Measurements from ENCODE around the gene WDR64. TPM values are rescaled to one million over a fixed set of nuclear protein-coding genes. Genes with fewer than 3 reads are reported as not detected.

WDR64 gene
- total and polyA plus RNA-seq, 2 of the 4 experiments (the other 2 are of a cell fraction) = not detected

GRCh38 chr1:241847540-241847795, 195.4 kb downstream of the WDR64 start:
- Histone ChIP-seq H3K36me3 (ENCODE audit: control insufficient read depth, insufficient read depth, low read length) (no peaks in the 10 kb centered on the region; the same call in 1 of the 2 replicates), H3K9ac (ENCODE audit: low read depth, low read length) (peak overlapping the region; percentile 95), H2BK5ac (ENCODE audit: low read depth, low read length, poor library complexity, severe bottlenecking) (peak overlapping the region; percentile 66), H2AK5ac (ENCODE audit: low read depth, low read length) (no peak overlapping the region), H3K79me1 (ENCODE audit: low read depth in 1 of 2, low read length in 2 of 2) (peaks cover 5 to 7% of the 10 kb centered on the region in 2 experiments; a peak in 3 of 4 replicates), H2BK120ac (ENCODE audit: low read depth, low read length) (peak overlapping the region; percentile 64; the same call in 1 of the 2 replicates), H3K14ac (replicated peaks; ENCODE audit: low read depth, low read length) (peak overlapping the region; percentile 85), H2BK15ac (ENCODE audit: low read depth, low read length) (peak overlapping the region; percentile 52; the same call in 1 of the 3 replicates), H3K4me1 (ENCODE audit: control insufficient read depth, insufficient read depth, low read length) (no peaks in the 10 kb centered on the region), H2BK20ac (ENCODE audit: low read depth, low read length) (peak overlapping the region; percentile 70), H3K56ac (ENCODE audit: extremely low read depth, insufficient read depth, low read length) (peak overlapping the region; percentile 37), H2AK9ac (replicated peaks; ENCODE audit: low read depth, low read length, poor library complexity) (no peak overlapping the region), H2AFZ (replicated peaks; ENCODE audit: low read length, poor library complexity) (peak overlapping the region; percentile 100), H4K5ac (ENCODE audit: low read depth, low read length) (peak overlapping the region; percentile 81), H4K8ac (ENCODE audit: low read depth in 2 of 2, low read length in 2 of 2) (peak overlapping the region; percentile 74 to 82), H3K27ac (ENCODE audit: insufficient read depth, low read length) (peak overlapping the region; percentile 97), H3K4me2 (ENCODE audit: low read depth, low read length) (peak overlapping the region; percentile 81), H4K20me1 (ENCODE audit: insufficient read depth, low read length) (no peaks in the 10 kb centered on the region), H3K4ac (ENCODE audit: low read depth, low read length) (peak overlapping the region; percentile 73; the same call in 1 of the 2 replicates), H4K91ac (ENCODE audit: insufficient read depth, low read depth, low read length) (peak overlapping the region; percentile 50; the same call in 1 of the 2 replicates), H3K27me3 (ENCODE audit: control insufficient read depth, insufficient read depth, low read length) (no peaks in the 10 kb centered on the region), H3K9me3 (ENCODE audit: control insufficient read depth, insufficient read depth, low read length) (no peaks in the 10 kb centered on the region), H3K4me3 (ENCODE audit: insufficient read depth, low read depth, low read length) (peak overlapping the region; percentile 80), H3K9me1 (ENCODE audit: insufficient read depth, low read length) (peaks cover under 1% of the 10 kb centered on the region), H3K23ac (ENCODE audit: low read depth, low read length) (peak overlapping the region; percentile 49), H3K18ac (ENCODE audit: low read depth, low read length) (peak overlapping the region; percentile 52; the same call in 1 of the 2 replicates)
- BruUV-seq (replicated peaks) = no TSS peak
- dilution Hi-C loops (cut with HindIII; ENCODE audit: low sequenced_read_pairs, unreplicated experiment) (no loop called here), intact Hi-C loops (cut with micrococcal nuclease) (no loop called here), in situ Hi-C loops (cut with MboI; ENCODE audit: low sequenced_read_pairs) (no loop called here)
- ATAC-seq (ENCODE audit: low read depth) (no peak), DNase-seq (no peak)
- WGBS, 2 experiments (ENCODE audit: extremely low coverage in 2 of 2, insufficient read length in 1 of 2) = no CpG with 5 or more reads among the region's 6 CpGs
- CTCF ChIA-PET = interaction anchor here (0.6 to 1.0 kb wide), 3 partner anchors 28 to 1862 kb away, joined by 3 to 4 read pairs (median 4); no protein-coding TSS in a partner anchor
- POLR2A ChIA-PET (ENCODE audit: unreplicated experiment) = interaction anchor here (0.6 kb wide), 1 partner anchor 30 kb away, joined by 8 read pairs; no protein-coding TSS in a partner anchor
- TF ChIP-seq CTCF (conservative IDR thresholded peaks at IDR 0.05; ENCODE audit: low read depth, low read length) (no peak), MAZ (IDR thresholded peaks at IDR 0.05; ENCODE audit: borderline replicate concordance, low read depth, low read length) (no peak), RFX5 (IDR thresholded peaks at IDR 0.05; ENCODE audit: low read depth, low read length) (no peak), POLR2A (IDR thresholded peaks at IDR 0.05; ENCODE audit: low read depth, low read length) (no peak), ELK1 (IDR thresholded peaks at IDR 0.05; ENCODE audit: borderline replicate concordance, low read depth, low read length) (no peak), RAD21 (IDR thresholded peaks at IDR 0.05; ENCODE audit: low read length) (no peak), FOS (IDR thresholded peaks at IDR 0.05; ENCODE audit: low read depth, low read length) (no peak), SMC3 (IDR thresholded peaks at IDR 0.05; ENCODE audit: low read depth, low read length) (no peak), NFE2L2 (IDR thresholded peaks at IDR 0.05; ENCODE audit: low read depth, low read length) (no peak), USF2 (IDR thresholded peaks at IDR 0.05; ENCODE audit: low read depth, low read length) (no peak)
